SJSA1 (cell line): ENCODE results near the gene CCDC85C. TPM values are rescaled to one million over a fixed set of nuclear protein-coding genes. Genes with fewer than 3 reads are reported as not detected.

ENCODE experiments used
- DNase-seq, 2 experiments: peaks; one replicate each; pipeline ENCODE4 v3.0.0-alpha.2; 2015 to 2020; ENCODE audit warnings: low spot score in 2 of 2, low read depth in 1 of 2
- H3K27ac ChIP-seq: fragments of 250-450 bp; sonication (Bioruptor Pico); 2 replicates; pipeline ENCODE4 v1.5.1; 2020; ENCODE audit warnings: mild to moderate bottlenecking, moderate library complexity
- H3K27me3 ChIP-seq: fragments of 250-450 bp; sonication (Bioruptor Pico); replicated peaks from 2 replicates; pipeline ENCODE4 v1.5.1; 2020; ENCODE audit warnings: mild to moderate bottlenecking, moderate library complexity
- H3K36me3 ChIP-seq: fragments of 250-450 bp; sonication (Bioruptor Pico); 2 replicates; pipeline ENCODE4 v1.5.1; 2020; ENCODE audit warnings: mild to moderate bottlenecking
- H3K4me1 ChIP-seq: fragments of 250-450 bp; sonication (Bioruptor Pico); replicated peaks from 2 replicates; pipeline ENCODE4 v1.6.1; 2021; ENCODE audit warnings: mild to moderate bottlenecking
- H3K4me3 ChIP-seq: fragments of 250-450 bp; sonication (Bioruptor Pico); 2 replicates; pipeline ENCODE4 v1.5.1; 2020; ENCODE audit warnings: mild to moderate bottlenecking
- H3K9me3 ChIP-seq: fragments of 250-450 bp; sonication (Bioruptor Pico); replicated peaks from 2 replicates; pipeline ENCODE4 v1.5.1; 2020; ENCODE audit warnings: mild to moderate bottlenecking
- total RNA-seq: library from RNA; depleted of rRNA; stranded (reverse); fragments of >200 nt; shearing (Covaris generic); gene quantifications from 2 replicates; pipeline ENCODE4 v1.2.3, GENCODE V29; 2014

Gene CCDC85C
- total RNA-seq, 1 experiment from 2014 or later, result 25.8 TPM

GRCh38 chr14:99467336-99468078 lies 136.5 kb downstream of the CCDC85C start:
- Histone ChIP-seq H3K36me3 (peaks cover 16% of the 10 kb centered on the region), H3K9me3 (no peaks in the 10 kb centered on the region), H3K4me1 (no peaks in the 10 kb centered on the region), H3K27me3 (no peaks in the 10 kb centered on the region), H3K4me3 (no peak overlapping the region), H3K27ac (no peak overlapping the region)
- DNase-seq, result no peak

GRCh38 chr14:99466758-99467157 lies 137.2 kb downstream of the CCDC85C start:
- H3K27me3 ChIP-seq, result no peaks in the 10 kb centered on the region
- H3K27ac ChIP-seq, result no peak overlapping the region
- DNase-seq, result no peak
- H3K4me3 ChIP-seq, result no peak overlapping the region
- peaks cover 24% of the 10 kb centered on the region for H3K36me3 ChIP-seq
- no peaks in the 10 kb centered on the region for H3K4me1 ChIP-seq
- no peaks in the 10 kb centered on the region for H3K9me3 ChIP-seq

- H3K36me3 ChIP-seq, result peaks cover 28% of the 10 kb centered on the region
- no peaks in the 10 kb centered on the region for H3K9me3 ChIP-seq
- no peak overlapping the region for H3K4me3 ChIP-seq
- no peaks in the 10 kb centered on the region for H3K27me3 ChIP-seq
- H3K27ac ChIP-seq, result no peak overlapping the region
- H3K4me1 ChIP-seq, result no peaks in the 10 kb centered on the region
- DNase-seq, result no peak
Observed at GRCh38 chr14:99465288-99465687, 138.7 kb downstream of the CCDC85C start.

- peaks cover 29% of the 10 kb centered on the region for H3K36me3 ChIP-seq
- H3K4me1 ChIP-seq, result no peaks in the 10 kb centered on the region
- DNase-seq, result no peak
- H3K27ac ChIP-seq, result no peak overlapping the region
- H3K4me3 ChIP-seq, result no peak overlapping the region
- no peaks in the 10 kb centered on the region for H3K9me3 ChIP-seq
- H3K27me3 ChIP-seq, result no peaks in the 10 kb centered on the region
Observed at GRCh38 chr14:99463974-99464373, 140.0 kb downstream of the CCDC85C start.

- H3K36me3 ChIP-seq, result peaks cover 37% of the 10 kb centered on the region
- no peaks in the 10 kb centered on the region for H3K9me3 ChIP-seq
- no peaks in the 10 kb centered on the region for H3K4me1 ChIP-seq
- H3K27ac ChIP-seq, result no peak overlapping the region
- DNase-seq, result no peak
- H3K27me3 ChIP-seq, result no peaks in the 10 kb centered on the region
- H3K4me3 ChIP-seq, result no peak overlapping the region
Observed at GRCh38 chr14:99462210-99462609, 141.8 kb downstream of the CCDC85C start.

- Histone ChIP-seq H3K4me1 (no peaks in the 10 kb centered on the region), H3K36me3 (peaks cover 44% of the 10 kb centered on the region), H3K4me3 (no peak overlapping the region), H3K27ac (no peak overlapping the region), H3K9me3 (no peaks in the 10 kb centered on the region), H3K27me3 (no peaks in the 10 kb centered on the region)
- no peak for DNase-seq
Observed at GRCh38 chr14:99461411-99462085, 142.5 kb downstream of the CCDC85C start.

- H3K9me3 ChIP-seq, result no peaks in the 10 kb centered on the region
- no peak overlapping the region for H3K27ac ChIP-seq
- no peak for DNase-seq
Observed at GRCh38 chr14:99460793-99461192, 143.2 kb downstream of the CCDC85C start.

GRCh38 chr14:99459481-99460100 lies 144.4 kb downstream of the CCDC85C start:
- Histone ChIP-seq H3K36me3 (peaks cover 52% of the 10 kb centered on the region), H3K9me3 (no peaks in the 10 kb centered on the region), H3K4me1 (no peaks in the 10 kb centered on the region), H3K4me3 (no peak overlapping the region), H3K27me3 (no peaks in the 10 kb centered on the region), H3K27ac (no peak overlapping the region)
- DNase-seq, result no peak

More at GRCh38 chr14:99460793-99461192, 143.2 kb downstream of the CCDC85C start:
- no peak overlapping the region for H3K4me3 ChIP-seq
- H3K36me3 ChIP-seq, result peaks cover 49% of the 10 kb centered on the region
- no peaks in the 10 kb centered on the region for H3K27me3 ChIP-seq
- no peaks in the 10 kb centered on the region for H3K4me1 ChIP-seq

- H3K27me3 ChIP-seq, result no peaks in the 10 kb centered on the region
- peaks cover 52% of the 10 kb centered on the region for H3K36me3 ChIP-seq
- H3K9me3 ChIP-seq, result no peaks in the 10 kb centered on the region
- DNase-seq, result no peak
- H3K27ac ChIP-seq, result no peak overlapping the region
- no peaks in the 10 kb centered on the region for H3K4me1 ChIP-seq
- no peak overlapping the region for H3K4me3 ChIP-seq
Observed at GRCh38 chr14:99454246-99454645, 149.8 kb downstream of the CCDC85C start.

GRCh38 chr14:99452968-99453367 lies 151.0 kb downstream of the CCDC85C start:
- Histone ChIP-seq H3K4me1 (no peaks in the 10 kb centered on the region), H3K27me3 (no peaks in the 10 kb centered on the region), H3K9me3 (no peaks in the 10 kb centered on the region), H3K36me3 (peaks cover 54% of the 10 kb centered on the region), H3K27ac (no peak overlapping the region), H3K4me3 (no peak overlapping the region)
- DNase-seq, result no peak

GRCh38 chr14:99451234-99451633 lies 152.8 kb downstream of the CCDC85C start:
- H3K36me3 ChIP-seq, result peaks cover 42% of the 10 kb centered on the region

GRCh38 chr14:99450266-99450665 lies 153.7 kb downstream of the CCDC85C start:
- H3K27me3 ChIP-seq, result no peaks in the 10 kb centered on the region
- H3K4me3 ChIP-seq, result no peak overlapping the region
- H3K4me1 ChIP-seq, result no peaks in the 10 kb centered on the region
- H3K27ac ChIP-seq, result no peak overlapping the region
- H3K36me3 ChIP-seq, result peaks cover 33% of the 10 kb centered on the region
- no peaks in the 10 kb centered on the region for H3K9me3 ChIP-seq
- no peak for DNase-seq

More at GRCh38 chr14:99451234-99451633, 152.8 kb downstream of the CCDC85C start:
- no peak for DNase-seq
- H3K4me3 ChIP-seq, result no peak overlapping the region
- H3K9me3 ChIP-seq, result no peaks in the 10 kb centered on the region
- H3K27me3 ChIP-seq, result no peaks in the 10 kb centered on the region
- no peak overlapping the region for H3K27ac ChIP-seq
- H3K4me1 ChIP-seq, result no peaks in the 10 kb centered on the region
